ENCODE data around the gene CACUL1. TPM values are rescaled to one million over a fixed set of nuclear protein-coding genes. Genes with fewer than 3 reads are reported as not detected.
A peak's percentile ranks its signal among the peaks of the same experiment; 100 is the strongest.

The CACUL1 gene
- total RNA-seq, 3 donors from 2014 or later, result 33.4 to 68.6 (median 55.2) TPM

- no peak for TF ChIP-seq CTCF (IDR thresholded peaks at IDR 0.05)
- no peak for TF ChIP-seq POLR2AphosphoS5 (IDR thresholded peaks at IDR 0.05)
- TF ChIP-seq POLR2A (IDR thresholded peaks at IDR 0.05), result no peak
- Histone ChIP-seq H3K4me1 (peaks cover 0 to 7% of the 10 kb centered on the region in 2 donors), H3K9me3 (no peaks in the 10 kb centered on the region), H3K4me3 (no peak overlapping the region), H3K27me3 (no peaks in the 10 kb centered on the region), H3K36me3 (no peaks in the 10 kb centered on the region), H3K27ac (no peak overlapping the region)
- DNase-seq (ENCODE audit: low spot score in 2 of 2), result no peak
- intact Hi-C loops (cut with DNase I; ENCODE audit: low total_unique reads), result no loop called here
Measured at GRCh38 chr10:118721539-118721876, 33.3 kb downstream of the CACUL1 start.

GRCh38 chr10:118720685-118721538 is 33.9 kb downstream of the CACUL1 start:
- Histone ChIP-seq H3K4me3 (no peak overlapping the region), H3K4me1 (peaks cover 0 to 3% of the 10 kb centered on the region in 2 donors), H3K27ac (no peak overlapping the region), H3K9me3 (no peaks in the 10 kb centered on the region), H3K36me3 (no peaks in the 10 kb centered on the region), H3K27me3 (no peaks in the 10 kb centered on the region)
- peak in 1 of 2 donors; percentile 53 for DNase-seq (ENCODE audit: low spot score in 2 of 2)
- TF ChIP-seq CTCF (IDR thresholded peaks at IDR 0.05), result peak; percentile 63 to 82 (median 73)
- TF ChIP-seq POLR2AphosphoS5 (IDR thresholded peaks at IDR 0.05), result no peak
- intact Hi-C loops (cut with DNase I; ENCODE audit: low total_unique reads), result no loop called here

- Histone ChIP-seq H3K9me3 (no peaks in the 10 kb centered on the region), H3K36me3 (no peaks in the 10 kb centered on the region), H3K27me3 (no peaks in the 10 kb centered on the region), H3K4me3 (no peak overlapping the region), H3K4me1 (no peaks in the 10 kb centered on the region), H3K27ac (no peak overlapping the region)
- intact Hi-C loops (cut with DNase I; ENCODE audit: low total_unique reads), result no loop called here
- DNase-seq (ENCODE audit: low spot score in 2 of 2), result no peak
- TF ChIP-seq POLR2AphosphoS5 (IDR thresholded peaks at IDR 0.05), result no peak
- TF ChIP-seq POLR2A (IDR thresholded peaks at IDR 0.05), result no peak
- TF ChIP-seq CTCF (IDR thresholded peaks at IDR 0.05), result no peak
Measured at GRCh38 chr10:118714366-118714765, 40.4 kb downstream of the CACUL1 start.

- Histone ChIP-seq H3K9me3 (no peaks in the 10 kb centered on the region), H3K4me1 (no peaks in the 10 kb centered on the region), H3K4me3 (no peak overlapping the region), H3K27me3 (no peaks in the 10 kb centered on the region), H3K27ac (no peak overlapping the region), H3K36me3 (no peaks in the 10 kb centered on the region)
- no peak for DNase-seq (ENCODE audit: low spot score in 2 of 2)
- TF ChIP-seq POLR2A (IDR thresholded peaks at IDR 0.05), result no peak
- intact Hi-C loops (cut with DNase I; ENCODE audit: low total_unique reads), result no loop called here
Measured at GRCh38 chr10:118712930-118713634, 41.7 kb downstream of the CACUL1 start.

GRCh38 chr10:118712080-118712479 is 42.7 kb downstream of the CACUL1 start:
- Histone ChIP-seq H3K36me3 (no peaks in the 10 kb centered on the region), H3K27me3 (no peaks in the 10 kb centered on the region), H3K9me3 (no peaks in the 10 kb centered on the region), H3K27ac (no peak overlapping the region), H3K4me1 (no peaks in the 10 kb centered on the region), H3K4me3 (no peak overlapping the region)
- no peak for TF ChIP-seq POLR2A (IDR thresholded peaks at IDR 0.05)
- TF ChIP-seq POLR2AphosphoS5 (IDR thresholded peaks at IDR 0.05), result no peak
- TF ChIP-seq CTCF (IDR thresholded peaks at IDR 0.05), result no peak
- DNase-seq (ENCODE audit: low spot score in 2 of 2), result no peak
- intact Hi-C loops (cut with DNase I; ENCODE audit: low total_unique reads), result no loop called here

All from breast epithelium (tissue), 4 donors.